Measurements from ENCODE around the gene PARVG. TPM values are rescaled to one million over a fixed set of nuclear protein-coding genes. Genes with fewer than 3 reads are reported as not detected.

Gene PARVG
- total RNA-seq, 1 donor from 2014 or later = 0.23 TPM

DNA sequence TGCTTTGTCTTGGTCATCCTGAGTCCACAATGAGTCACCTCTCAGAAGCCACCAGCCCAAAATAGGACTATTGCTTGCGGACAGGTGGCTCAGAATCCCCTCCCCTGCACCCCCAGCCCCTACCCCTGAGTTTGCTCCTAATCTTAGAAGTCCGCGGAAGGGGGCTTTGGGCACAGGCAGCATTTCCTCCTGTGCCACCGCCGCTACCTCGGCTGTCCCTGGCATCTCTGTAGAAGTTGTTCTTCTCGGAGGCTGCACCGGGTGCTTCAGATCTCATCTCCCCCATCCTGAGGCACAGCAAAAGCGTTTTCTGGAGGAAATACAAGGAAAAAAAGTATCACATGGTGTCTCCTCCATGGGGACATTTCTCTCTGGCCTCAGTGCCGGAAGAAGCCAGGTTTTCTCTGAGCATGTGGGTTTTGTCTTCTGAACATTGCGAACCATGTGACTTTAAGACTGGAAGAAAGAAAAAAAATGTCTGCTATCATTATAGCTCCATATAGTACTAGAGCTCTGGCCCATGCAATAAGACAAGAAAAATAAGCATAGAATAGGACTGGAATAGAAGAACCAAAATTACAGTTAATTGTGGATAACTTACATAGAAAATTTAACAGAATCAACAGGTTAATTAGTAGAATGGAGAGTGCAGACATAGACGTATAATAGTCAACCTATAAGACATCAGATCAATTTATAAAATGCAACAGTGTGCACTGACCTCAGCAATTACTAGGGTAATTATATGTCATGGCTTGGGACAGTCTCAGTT is 68.8 kb downstream of the PARVG start:
- peaks cover 16% of the 10 kb centered on the region for H3K9me3 Mint-ChIP-seq (ENCODE audit: unreplicated experiment)
- DNase-seq (ENCODE audit: low read depth) (no peak), FAIRE-seq (no peak)
- Histone ChIP-seq H3K4me2 (ENCODE audit: low read length) (no peak overlapping the region), H3K4me1 (ENCODE audit: insufficient read depth, low read length) (no peaks in the 10 kb centered on the region), H2AFZ (ENCODE audit: low read depth, low read length) (no peak overlapping the region), H3K79me2 (ENCODE audit: insufficient read depth, low read length) (no peaks in the 10 kb centered on the region), H3K27ac (ENCODE audit: low read depth, low read length) (no peak overlapping the region), H4K20me1 (ENCODE audit: insufficient read depth, low read length) (no peaks in the 10 kb centered on the region), H3K9me3 (ENCODE audit: insufficient read depth, low read depth, low read length) (peaks cover 3% of the 10 kb centered on the region), H3K27me3 (ENCODE audit: insufficient read depth, low read length) (peaks cover under 1% of the 10 kb centered on the region), H3K36me3 (ENCODE audit: insufficient read depth, low read length) (no peaks in the 10 kb centered on the region), H3K4me3 (ENCODE audit: insufficient read depth, low read depth, low read length) (no peak overlapping the region), H3K9ac (ENCODE audit: low read length) (no peak overlapping the region)
- TF ChIP-seq CTCF (IDR thresholded peaks at IDR 0.05; ENCODE audit: insufficient read depth, low read depth, low read length) = no peak
- TF ChIP-seq EZH2 (IDR thresholded peaks at IDR 0.05; ENCODE audit: insufficient read depth, low read length) = no peak
- no peak overlapping the region for H3K27ac Mint-ChIP-seq (ENCODE audit: unreplicated experiment)
- H3K36me3 Mint-ChIP-seq (ENCODE audit: low read depth, unreplicated experiment) = peaks cover 2% of the 10 kb centered on the region
- H3K4me1 Mint-ChIP-seq (ENCODE audit: low read depth, unreplicated experiment) = no peaks in the 10 kb centered on the region
- H3K4me3 Mint-ChIP-seq (ENCODE audit: unreplicated experiment) = no peak overlapping the region
- peaks cover 29% of the 10 kb centered on the region for H3K27me3 Mint-ChIP-seq (ENCODE audit: low read depth, unreplicated experiment)

DNA sequence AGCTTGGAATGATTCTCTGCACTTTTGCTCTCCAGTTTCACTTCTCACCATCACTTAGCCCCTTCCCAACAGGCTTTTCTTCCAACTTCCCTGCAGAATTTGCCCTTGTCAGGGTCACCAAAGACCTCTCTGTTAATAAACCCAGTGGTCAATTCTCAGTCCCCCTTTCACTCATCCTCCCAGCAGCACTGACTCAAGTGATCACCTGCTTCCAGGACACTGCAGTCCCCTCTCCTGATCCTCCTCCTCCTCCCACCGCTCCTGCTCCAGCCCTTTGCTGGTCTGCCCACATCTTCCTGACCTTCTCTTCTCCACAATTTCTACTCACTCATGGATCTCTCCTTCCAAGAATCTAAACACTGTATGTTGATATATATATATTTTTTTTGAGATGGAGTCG is 74.1 kb downstream of the PARVG start:
- no peak overlapping the region for H3K4me3 ChIP-seq (ENCODE audit: insufficient read depth, low read depth, low read length)
- peaks cover 14% of the 10 kb centered on the region for H3K27me3 ChIP-seq (ENCODE audit: insufficient read depth, low read length)
- no peaks in the 10 kb centered on the region for H3K36me3 Mint-ChIP-seq (ENCODE audit: low read depth, unreplicated experiment)
- no peaks in the 10 kb centered on the region for H4K20me1 ChIP-seq (ENCODE audit: insufficient read depth, low read length)
- H3K9me3 ChIP-seq (ENCODE audit: insufficient read depth, low read depth, low read length) = no peaks in the 10 kb centered on the region
- peaks cover 30% of the 10 kb centered on the region for H3K27me3 Mint-ChIP-seq (ENCODE audit: low read depth, unreplicated experiment)
- H3K4me1 ChIP-seq (ENCODE audit: insufficient read depth, low read length) = no peaks in the 10 kb centered on the region
- DNase-seq (ENCODE audit: low read depth) (no peak), FAIRE-seq (no peak)
- no peak overlapping the region for H3K4me3 Mint-ChIP-seq (ENCODE audit: unreplicated experiment)
- no peak overlapping the region for H2AFZ ChIP-seq (ENCODE audit: low read depth, low read length)
- peaks cover 14% of the 10 kb centered on the region for H3K9me3 Mint-ChIP-seq (ENCODE audit: unreplicated experiment)
- no peaks in the 10 kb centered on the region for H3K79me2 ChIP-seq (ENCODE audit: insufficient read depth, low read length)
- TF ChIP-seq CTCF (IDR thresholded peaks at IDR 0.05; ENCODE audit: insufficient read depth, low read depth, low read length) (no peak), EZH2 (IDR thresholded peaks at IDR 0.05; ENCODE audit: insufficient read depth, low read length) (no peak)
- no peak overlapping the region for H3K9ac ChIP-seq (ENCODE audit: low read length)
- H3K4me1 Mint-ChIP-seq (ENCODE audit: low read depth, unreplicated experiment) = no peaks in the 10 kb centered on the region
- no peak overlapping the region for H3K27ac Mint-ChIP-seq (ENCODE audit: unreplicated experiment)
- no peak overlapping the region for H3K27ac ChIP-seq (ENCODE audit: low read depth, low read length)
- no peak overlapping the region for H3K4me2 ChIP-seq (ENCODE audit: low read length)
- no peaks in the 10 kb centered on the region for H3K36me3 ChIP-seq (ENCODE audit: insufficient read depth, low read length)

- FAIRE-seq (no peak), DNase-seq (ENCODE audit: low read depth) (no peak)
- no peak overlapping the region for H3K27ac Mint-ChIP-seq (ENCODE audit: unreplicated experiment)
- Histone ChIP-seq H3K36me3 (ENCODE audit: insufficient read depth, low read length) (no peaks in the 10 kb centered on the region), H3K4me1 (ENCODE audit: insufficient read depth, low read length) (no peaks in the 10 kb centered on the region), H3K9ac (ENCODE audit: low read length) (no peak overlapping the region), H3K9me3 (ENCODE audit: insufficient read depth, low read depth, low read length) (no peaks in the 10 kb centered on the region), H3K27me3 (ENCODE audit: insufficient read depth, low read length) (peaks cover 14% of the 10 kb centered on the region), H3K4me2 (ENCODE audit: low read length) (no peak overlapping the region), H4K20me1 (ENCODE audit: insufficient read depth, low read length) (no peaks in the 10 kb centered on the region), H3K27ac (ENCODE audit: low read depth, low read length) (no peak overlapping the region), H3K79me2 (ENCODE audit: insufficient read depth, low read length) (no peaks in the 10 kb centered on the region), H2AFZ (ENCODE audit: low read depth, low read length) (no peak overlapping the region), H3K4me3 (ENCODE audit: insufficient read depth, low read depth, low read length) (no peak overlapping the region)
- H3K4me3 Mint-ChIP-seq (ENCODE audit: unreplicated experiment) = no peak overlapping the region
- H3K36me3 Mint-ChIP-seq (ENCODE audit: low read depth, unreplicated experiment) = no peaks in the 10 kb centered on the region
- TF ChIP-seq EZH2 (IDR thresholded peaks at IDR 0.05; ENCODE audit: insufficient read depth, low read length) (no peak), CTCF (IDR thresholded peaks at IDR 0.05; ENCODE audit: insufficient read depth, low read depth, low read length) (no peak)
- peaks cover 35% of the 10 kb centered on the region for H3K27me3 Mint-ChIP-seq (ENCODE audit: low read depth, unreplicated experiment)
- no peaks in the 10 kb centered on the region for H3K4me1 Mint-ChIP-seq (ENCODE audit: low read depth, unreplicated experiment)
- peaks cover 4% of the 10 kb centered on the region for H3K9me3 Mint-ChIP-seq (ENCODE audit: unreplicated experiment)
Observed at GRCh38 chr22:44256085-44256484, 75.4 kb downstream of the PARVG start.
